COLO668 (cell line): ENCODE measurements around the gene ZFYVE16.
"Not testable (repeated sequence)": the region's sequence is repeated elsewhere in the genome, so short reads cannot be mapped to it uniquely, and the experiment has no call there.

Experiments
- DNase-seq: peaks from one replicate; lab custom pipeline; 2025; ENCODE audit not compliant: unreplicated experiment; lab: John Stamatoyannopoulos, UW

The ZFYVE16 gene

DNA sequence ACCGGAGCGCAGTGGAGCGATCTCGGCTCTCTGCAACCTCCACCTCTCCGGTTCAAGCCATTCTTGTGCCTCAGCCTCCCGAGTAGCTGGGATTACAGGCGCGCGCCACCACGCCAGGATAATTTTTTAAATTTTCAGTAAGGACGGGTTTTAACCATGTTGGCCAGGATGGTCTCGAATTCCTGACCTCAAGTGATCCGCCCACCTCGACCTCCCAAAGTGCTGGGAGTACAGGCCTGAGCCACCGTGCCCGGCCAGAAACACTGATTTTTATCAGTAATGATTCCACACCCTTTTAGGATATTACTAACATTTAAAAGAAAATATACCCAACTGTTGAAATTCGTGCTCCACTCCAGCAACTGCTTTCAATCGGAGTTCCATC is 79.6 kb downstream of the ZFYVE16 start:
- DNase-seq: no peak

DNA sequence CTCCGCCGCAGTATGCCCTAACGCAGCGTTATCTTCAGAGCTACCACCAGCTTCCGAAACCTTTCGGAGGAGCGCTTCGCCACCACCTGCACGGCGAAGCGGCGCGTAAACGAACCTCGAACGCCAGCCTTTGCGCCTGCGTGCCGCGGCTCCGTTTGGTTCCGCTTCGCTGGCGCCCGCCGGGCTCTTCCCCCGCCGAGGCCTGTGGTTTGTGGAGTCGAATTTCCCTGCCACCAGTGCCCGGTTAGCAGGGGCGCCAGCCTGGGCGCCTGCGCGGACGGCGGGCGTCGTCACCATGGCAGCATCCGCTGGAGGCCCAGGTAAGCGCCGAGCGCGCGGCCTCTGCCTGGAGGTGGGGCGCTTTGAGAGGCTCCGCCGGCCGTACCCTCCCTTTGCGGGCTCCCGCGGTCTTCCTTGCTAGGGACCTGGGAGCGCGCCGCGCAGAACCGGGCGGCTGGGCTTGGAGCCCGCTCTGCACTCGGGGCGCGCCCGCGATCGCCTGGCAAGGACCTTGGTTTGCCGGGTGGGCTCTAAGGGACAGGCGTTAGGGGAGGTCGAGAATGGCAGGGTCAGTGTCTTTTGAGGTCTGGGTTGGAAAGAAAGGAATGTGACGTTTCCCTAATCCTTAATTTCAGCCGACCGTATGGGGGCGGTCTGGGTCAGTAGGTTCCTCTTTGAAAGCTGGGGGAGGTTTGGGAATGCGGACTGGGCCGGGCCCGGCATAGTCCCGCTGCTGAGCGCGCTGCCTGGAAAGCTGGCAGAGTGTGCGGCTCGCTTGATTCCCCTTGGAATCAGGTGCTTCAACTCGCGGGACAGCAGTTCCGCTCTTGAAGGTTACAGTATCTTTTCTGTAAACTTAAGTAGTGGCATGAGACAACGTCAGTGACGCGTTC is 80.2 kb downstream of the ZFYVE16 start, which contains the start of gene FAM151B:
FAM151B (plus strand) TSS at position 272 of the 893 bp plus-strand sequence; CDS start at position 296, 24 bp downstream.
- DNase-seq: peak; percentile 96

DNA sequence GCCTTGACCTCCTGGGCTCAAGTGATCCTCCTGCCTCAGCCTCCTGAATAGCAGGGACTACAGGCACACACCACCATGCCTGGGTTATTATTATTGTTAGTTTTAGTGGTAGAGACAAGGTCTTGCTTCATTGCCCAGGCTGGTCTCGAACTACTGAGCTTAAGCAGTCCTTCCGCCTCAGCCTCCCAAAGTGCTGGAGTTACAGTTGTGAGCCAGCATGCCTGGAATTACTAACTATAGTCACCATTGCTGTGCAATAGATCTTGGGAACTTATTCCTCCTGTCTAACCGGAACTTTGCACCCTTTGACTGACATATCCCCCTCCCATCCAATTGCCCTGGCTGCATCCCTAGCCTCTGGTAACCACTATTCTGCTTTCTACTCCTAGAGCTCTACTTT is 83.4 kb downstream of the ZFYVE16 start:
- DNase-seq: no peak

DNA sequence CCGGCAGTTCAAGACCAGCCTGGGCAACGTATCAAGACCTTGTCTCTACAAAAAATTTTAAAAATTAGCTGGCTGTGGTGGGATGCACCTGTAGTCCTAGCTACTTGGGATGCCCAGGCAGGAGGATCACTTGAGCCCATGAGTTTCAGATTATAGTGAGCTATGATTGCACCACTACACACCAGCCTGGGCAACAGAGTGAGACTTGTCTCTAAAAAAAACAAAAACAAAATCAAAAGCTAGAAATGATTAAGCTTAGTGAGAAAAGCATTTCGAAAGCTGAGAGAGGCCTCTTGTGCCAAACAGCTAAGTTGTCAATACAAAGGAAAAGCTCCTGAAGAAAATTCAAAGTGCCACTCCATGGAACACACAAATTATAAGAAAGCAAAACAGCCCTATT is 84.9 kb downstream of the ZFYVE16 start:
- DNase-seq: no peak

DNA sequence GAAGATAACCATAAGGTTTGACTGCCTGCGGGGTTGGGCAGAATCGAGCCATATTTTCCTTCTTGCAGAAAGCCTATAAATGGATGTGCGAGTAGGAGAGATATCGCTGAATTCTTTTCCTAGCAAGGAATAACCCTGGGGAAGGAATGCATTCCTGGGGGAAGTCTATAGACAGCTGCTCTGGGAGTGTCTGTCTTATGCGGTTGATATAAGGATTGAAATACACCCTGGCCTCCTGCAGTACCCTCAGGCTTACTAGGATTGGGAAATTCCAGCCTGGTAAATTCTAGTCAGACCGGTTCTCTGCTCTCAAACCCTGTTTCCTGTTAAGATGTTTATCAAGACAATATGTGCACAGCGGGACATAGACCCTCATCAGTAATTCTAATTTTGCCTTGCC is 85.6 kb downstream of the ZFYVE16 start:
- not testable (repeated sequence) for DNase-seq

DNA sequence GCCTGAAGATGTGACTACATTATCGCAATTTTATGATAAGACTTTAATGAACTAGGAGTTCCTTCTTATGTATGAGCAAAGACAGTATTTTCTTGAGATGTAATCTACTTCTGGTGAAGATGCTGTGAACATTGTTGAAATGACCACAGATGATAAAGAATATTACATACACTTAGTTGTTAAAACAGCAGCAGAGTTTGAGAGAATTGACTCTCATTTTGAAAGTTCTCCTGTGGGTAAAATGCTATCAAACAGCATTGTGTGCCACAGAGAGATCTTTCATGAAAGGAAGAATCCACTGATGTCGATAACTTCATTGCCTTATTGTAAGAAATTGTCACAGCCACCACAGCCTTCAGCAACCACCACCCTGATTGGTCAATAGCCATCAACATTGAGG is 88.0 kb downstream of the ZFYVE16 start:
- DNase-seq: no peak

DNA sequence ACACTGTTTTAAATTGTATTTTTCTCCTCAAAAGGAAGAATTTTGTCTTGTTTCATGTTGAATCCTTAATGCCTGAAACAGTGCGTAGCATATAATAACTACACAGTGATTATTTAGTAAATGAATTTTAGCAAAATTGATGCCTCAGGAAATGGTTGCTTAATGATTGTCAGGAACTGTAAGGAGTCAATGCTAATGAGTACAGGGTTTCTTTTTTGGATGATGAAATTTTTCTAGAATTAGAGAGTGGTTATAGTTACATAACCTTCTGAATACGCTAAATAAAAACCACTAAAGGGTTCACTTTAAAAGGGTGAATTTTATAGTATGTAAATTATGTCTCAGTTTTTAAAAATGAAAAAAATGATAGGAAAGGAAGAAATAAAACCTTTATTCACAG is 94.9 kb downstream of the ZFYVE16 start:
- no peak for DNase-seq

DNA sequence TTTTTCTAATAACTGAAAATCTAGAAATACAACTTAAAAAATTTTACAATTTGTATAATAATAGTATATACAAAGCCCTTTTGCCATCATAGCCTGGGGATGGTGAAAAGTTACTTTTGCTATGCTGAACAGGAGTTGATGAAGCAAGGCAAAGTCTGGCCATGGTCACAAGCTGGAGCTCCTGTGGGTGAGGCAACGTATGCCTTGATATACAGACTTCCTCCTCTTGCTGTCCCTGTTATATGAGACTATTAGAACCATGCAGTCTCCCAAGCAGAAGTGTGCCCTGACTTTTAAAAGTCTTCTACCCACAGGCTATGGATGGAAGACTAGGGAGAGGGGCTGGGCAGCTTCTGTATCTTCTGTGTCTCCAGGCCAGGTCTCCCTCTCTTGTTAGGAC is 95.8 kb downstream of the ZFYVE16 start:
- DNase-seq: no peak

DNA sequence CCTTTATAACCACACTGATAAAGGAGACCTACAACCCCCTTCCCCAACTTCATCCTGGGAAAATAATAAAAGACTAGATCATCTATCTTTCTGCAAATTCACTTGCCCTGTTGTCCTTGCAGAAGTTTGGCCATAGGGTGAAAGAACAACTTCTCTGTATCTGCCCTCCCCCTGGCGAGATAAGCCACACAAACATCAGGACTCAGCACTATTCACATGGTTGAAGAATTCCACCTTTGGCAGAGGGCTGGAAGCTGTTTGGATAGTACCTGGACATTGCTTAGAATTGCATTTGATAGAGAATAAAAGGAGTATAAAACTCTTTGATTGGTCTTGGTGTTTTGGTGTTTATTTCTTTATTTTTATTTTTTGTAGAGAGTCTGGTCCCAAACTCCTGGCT is 97.0 kb downstream of the ZFYVE16 start:
- DNase-seq: no peak

DNA sequence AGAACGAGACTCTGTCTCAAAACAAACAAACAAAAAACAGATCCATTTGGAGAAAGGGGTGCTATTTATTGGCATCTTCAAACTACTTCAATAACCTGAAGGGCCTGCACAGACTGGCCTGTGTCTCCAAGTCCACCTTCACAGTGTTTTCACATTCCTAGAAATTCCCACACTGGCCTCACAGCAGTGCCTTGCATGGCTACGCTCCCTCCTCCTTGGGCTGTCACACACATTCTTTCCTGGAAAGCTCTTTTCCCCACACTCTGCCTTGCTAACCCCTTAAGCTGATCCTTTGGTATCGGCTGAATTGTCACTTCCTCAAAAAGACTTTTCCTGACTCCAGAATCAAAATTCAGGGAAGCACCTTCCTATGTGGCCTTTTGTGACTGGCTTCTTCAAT is 99.8 kb downstream of the ZFYVE16 start:
- no peak for DNase-seq

DNA sequence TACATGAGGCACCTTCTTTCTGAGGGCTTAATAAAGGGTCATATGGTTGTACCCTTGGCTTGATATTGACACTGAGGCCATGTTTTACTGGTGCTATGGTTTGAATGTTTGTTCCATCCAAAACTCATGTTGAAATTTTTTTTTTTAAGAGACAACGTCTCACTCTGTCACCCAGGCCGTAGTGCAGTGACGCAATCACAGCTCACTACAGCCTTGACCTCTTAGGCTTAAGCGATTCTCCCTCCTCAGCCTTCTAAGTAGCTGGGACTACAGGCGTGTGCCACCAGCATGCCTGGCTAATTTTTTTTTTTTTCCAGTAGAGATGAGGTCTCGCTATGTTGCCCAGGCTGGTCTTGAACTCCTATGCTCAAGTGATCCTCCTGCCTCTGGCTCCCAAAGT is 101.0 kb downstream of the ZFYVE16 start:
- no peak for DNase-seq

DNA sequence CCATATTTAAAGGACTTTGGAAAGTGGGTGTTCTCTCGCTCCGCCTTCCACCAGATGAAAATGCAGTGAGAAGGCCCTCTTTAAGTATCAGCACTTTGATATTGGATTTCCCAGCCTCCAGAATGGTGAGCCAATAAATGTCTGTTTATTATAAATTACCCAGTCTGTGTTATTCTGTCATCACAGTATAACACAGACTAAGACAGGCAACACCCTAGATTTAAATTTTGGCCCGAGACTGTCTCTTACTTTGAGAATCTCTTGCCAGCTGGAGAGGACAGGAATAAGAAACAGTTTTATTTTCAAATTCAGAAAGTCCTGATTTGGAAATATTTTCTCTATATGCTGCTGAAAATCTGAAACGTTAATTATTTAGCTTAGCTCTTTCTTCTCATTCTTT is 101.5 kb downstream of the ZFYVE16 start:
- DNase-seq: no peak

DNA sequence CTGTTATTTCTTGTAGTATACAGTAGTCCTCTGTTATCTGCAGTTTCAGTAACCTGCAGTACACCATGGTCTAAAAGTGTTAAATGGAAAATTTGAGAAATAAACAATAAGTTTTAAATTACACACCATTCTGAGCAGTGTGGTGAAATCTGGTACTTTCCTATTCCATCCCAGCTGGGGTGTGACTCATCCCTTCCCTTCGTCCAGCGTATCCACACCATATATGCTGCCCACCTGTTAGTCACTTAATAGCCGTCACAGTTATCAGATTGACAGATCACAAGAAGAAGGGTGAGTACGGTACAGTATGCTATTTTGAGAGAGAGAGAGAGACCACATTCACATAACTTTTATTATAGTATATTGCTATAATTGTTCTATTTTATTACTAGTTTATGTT is 109.0 kb downstream of the ZFYVE16 start:
- no peak for DNase-seq
